ENCODE data around the gene MBLAC1. TPM values are rescaled to one million over a fixed set of nuclear protein-coding genes. Genes with fewer than 3 reads are reported as not detected.

The MBLAC1 gene
- total RNA-seq, 1 donor: 2.2 TPM

DNA sequence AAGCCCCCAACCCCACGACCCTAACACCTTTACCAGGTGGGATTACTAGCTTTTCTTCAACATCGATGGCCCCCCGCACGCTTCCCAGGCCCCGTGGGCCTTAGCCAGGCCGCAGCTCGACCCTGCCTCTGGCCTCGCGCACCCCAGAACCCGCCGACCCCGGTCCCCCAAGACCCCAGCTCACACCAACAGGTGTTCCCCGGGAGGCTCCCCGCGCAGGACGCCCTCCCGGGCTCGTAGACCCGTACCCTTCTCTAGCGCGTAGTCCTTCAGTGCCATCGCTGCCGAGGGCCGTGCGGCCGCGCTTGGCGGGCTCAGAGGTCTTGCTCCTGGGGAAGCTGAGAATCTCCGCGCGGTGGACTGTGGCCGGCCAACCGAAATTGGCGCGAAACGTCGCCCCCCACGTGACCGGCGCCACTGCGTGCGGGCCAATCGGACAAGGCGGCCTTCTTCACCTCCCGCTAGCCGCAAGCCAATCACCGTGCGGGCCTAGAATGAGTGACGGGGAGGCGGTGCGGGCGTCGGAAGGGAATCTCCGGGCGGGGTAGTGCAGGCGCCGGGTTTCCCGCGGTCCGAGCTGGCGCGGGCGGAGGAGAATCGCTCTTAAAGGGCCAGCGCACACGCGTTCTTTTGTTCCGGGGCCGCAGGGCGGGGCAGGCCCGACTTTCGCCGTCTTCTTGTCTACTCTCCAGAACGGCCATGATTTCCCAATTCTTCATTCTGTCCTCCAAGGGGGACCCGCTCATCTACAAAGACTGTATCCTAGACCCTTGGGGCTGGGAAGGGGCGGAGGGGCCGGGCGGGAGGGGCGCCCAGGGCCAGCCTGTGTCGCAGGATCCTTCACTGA is 25.5 kb upstream of the MBLAC1 start, which contains the start of the genes AP4M1 and MCM7:
TSS of gene AP4M1 (plus strand) at position 628 of the 847 bp plus-strand sequence. CDS start at position 700, 72 bp downstream.
TSS of gene MCM7 (minus strand) at position 382 of the 847 bp plus-strand sequence. CDS start at position 279, 103 bp downstream.
- Histone ChIP-seq H2AFZ (ENCODE audit: low read length) (peak within 1 kb of the TSS; percentile 74), H3K4me2 (ENCODE audit: insufficient read depth, low read length) (peak within 1 kb of the TSS; percentile 97), H3K79me2 (ENCODE audit: insufficient read depth, low read length) (peaks cover 42% of the 10 kb centered on the region), H3K9me3 (ENCODE audit: low read depth, low read length) (no peaks in the 10 kb centered on the region), H4K20me1 (ENCODE audit: insufficient read depth, low read length) (no peaks in the 10 kb centered on the region), H3K36me3 (ENCODE audit: insufficient read depth, low read length) (peaks cover 47% of the 10 kb centered on the region), H3K4me1 (ENCODE audit: insufficient read depth, low read length) (peaks cover 25% of the 10 kb centered on the region), H3K27me3 (ENCODE audit: insufficient read depth, low read length) (no peaks in the 10 kb centered on the region), H3K4me3 (ENCODE audit: insufficient read depth, low read length) (peak within 1 kb of the TSS; percentile 90), H3K27ac (ENCODE audit: low read depth, low read length) (peak within 1 kb of the TSS; percentile 76)
- DNase-seq (ENCODE audit: insufficient read length, low spot score, missing footprints): peak; percentile 100
- TF ChIP-seq, protein P1, sequence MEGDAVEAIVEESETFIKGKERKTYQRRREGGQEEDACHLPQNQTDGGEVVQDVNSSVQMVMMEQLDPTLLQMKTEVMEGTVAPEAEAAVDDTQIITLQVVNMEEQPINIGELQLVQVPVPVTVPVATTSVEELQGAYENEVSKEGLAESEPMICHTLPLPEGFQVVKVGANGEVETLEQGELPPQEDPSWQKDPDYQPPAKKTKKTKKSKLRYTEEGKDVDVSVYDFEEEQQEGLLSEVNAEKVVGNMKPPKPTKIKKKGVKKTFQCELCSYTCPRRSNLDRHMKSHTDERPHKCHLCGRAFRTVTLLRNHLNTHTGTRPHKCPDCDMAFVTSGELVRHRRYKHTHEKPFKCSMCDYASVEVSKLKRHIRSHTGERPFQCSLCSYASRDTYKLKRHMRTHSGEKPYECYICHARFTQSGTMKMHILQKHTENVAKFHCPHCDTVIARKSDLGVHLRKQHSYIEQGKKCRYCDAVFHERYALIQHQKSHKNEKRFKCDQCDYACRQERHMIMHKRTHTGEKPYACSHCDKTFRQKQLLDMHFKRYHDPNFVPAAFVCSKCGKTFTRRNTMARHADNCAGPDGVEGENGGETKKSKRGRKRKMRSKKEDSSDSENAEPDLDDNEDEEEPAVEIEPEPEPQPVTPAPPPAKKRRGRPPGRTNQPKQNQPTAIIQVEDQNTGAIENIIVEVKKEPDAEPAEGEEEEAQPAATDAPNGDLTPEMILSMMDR (IDR thresholded peaks at IDR 0.05; ENCODE audit: extremely low read depth, low read depth, low read length): no peak

DNA sequence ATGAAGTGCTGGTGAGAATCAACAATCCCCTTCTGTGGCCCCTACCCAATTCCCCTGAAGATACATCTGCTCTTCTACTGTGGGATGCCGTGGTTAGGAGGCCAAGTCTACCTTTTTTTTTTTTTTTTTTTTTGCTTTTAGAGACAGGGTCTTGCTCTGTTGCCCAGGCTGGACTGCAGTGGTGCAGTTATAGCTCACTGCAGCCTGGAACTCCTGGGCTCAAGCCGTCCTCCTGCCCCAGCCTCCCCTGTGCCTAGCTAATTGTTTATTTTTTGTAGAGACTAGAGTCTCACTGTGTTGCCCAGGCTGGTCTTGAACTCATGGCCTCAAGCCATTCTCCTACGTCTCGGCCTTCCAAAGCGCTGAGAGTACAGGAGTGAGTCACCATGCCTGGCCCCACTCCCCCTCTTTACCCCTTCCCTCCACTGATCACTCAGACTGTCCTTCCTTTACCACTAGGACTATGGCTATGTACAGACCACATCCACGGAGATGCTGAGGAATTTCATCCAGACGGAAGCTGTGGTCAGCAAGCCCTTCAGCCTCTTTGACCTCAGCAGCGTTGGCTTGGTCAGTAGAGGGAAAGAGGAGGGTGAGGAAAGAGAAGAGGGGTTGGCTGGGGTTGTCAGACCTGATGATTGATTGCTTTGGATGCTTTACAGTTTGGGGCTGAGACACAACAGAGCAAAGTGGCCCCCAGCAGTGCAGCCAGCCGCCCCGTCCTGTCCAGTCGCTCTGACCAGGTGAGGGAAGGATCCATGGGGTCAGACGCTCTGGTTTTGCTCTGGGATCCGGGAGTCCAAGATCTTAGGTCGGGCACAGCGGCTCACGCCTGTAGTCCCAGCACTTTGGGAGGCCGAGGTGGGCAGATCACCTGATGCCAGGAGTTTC is 23.6 kb upstream of the MBLAC1 start:
- peak; percentile 99 for DNase-seq (ENCODE audit: insufficient read length, low spot score, missing footprints)

DNA sequence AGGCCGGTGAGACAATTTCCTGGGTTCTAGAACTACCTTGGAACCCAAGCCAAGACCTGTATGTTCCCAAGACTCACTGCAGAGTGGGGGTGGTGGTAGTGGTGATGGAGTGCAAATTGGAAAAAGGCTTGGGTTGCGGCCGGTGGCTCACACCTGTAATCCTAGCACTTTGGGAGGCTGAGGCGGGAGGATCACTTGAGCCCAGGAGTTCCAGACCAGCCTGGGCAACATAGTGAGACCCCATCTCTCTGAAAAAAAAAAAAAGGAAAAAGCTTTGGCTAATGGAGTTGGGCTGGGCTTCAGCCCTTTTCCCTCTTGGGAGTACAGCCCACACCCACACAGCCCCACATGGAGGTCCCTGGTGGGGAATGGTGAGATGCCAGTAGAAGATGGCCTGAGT is 21.2 kb upstream of the MBLAC1 start:
- no peaks in the 10 kb centered on the region for H3K9me3 ChIP-seq (ENCODE audit: low read depth, low read length)
- TF ChIP-seq, protein P1 (IDR thresholded peaks at IDR 0.05; ENCODE audit: extremely low read depth, low read depth, low read length): no peak
- H3K27ac ChIP-seq (ENCODE audit: low read depth, low read length): no peak overlapping the region
- H3K36me3 ChIP-seq (ENCODE audit: insufficient read depth, low read length): peaks cover 48% of the 10 kb centered on the region
- peaks cover 7% of the 10 kb centered on the region for H3K79me2 ChIP-seq (ENCODE audit: insufficient read depth, low read length)
- H2AFZ ChIP-seq (ENCODE audit: low read length): no peak overlapping the region
- H3K4me1 ChIP-seq (ENCODE audit: insufficient read depth, low read length): peaks cover 16% of the 10 kb centered on the region
- H3K4me2 ChIP-seq (ENCODE audit: insufficient read depth, low read length): no peak overlapping the region
- H3K4me3 ChIP-seq (ENCODE audit: insufficient read depth, low read length): no peak overlapping the region
- no peak for DNase-seq (ENCODE audit: insufficient read length, low spot score, missing footprints)
- H3K27me3 ChIP-seq (ENCODE audit: insufficient read depth, low read length): no peaks in the 10 kb centered on the region
- no peaks in the 10 kb centered on the region for H4K20me1 ChIP-seq (ENCODE audit: insufficient read depth, low read length)

More for the DNA sequence above, 23.6 kb upstream of the MBLAC1 start:
- peaks cover 48% of the 10 kb centered on the region for H3K36me3 ChIP-seq (ENCODE audit: insufficient read depth, low read length)
- peak overlapping the region; percentile 90 for H3K4me3 ChIP-seq (ENCODE audit: insufficient read depth, low read length)
- no peaks in the 10 kb centered on the region for H3K9me3 ChIP-seq (ENCODE audit: low read depth, low read length)
- peaks cover 25% of the 10 kb centered on the region for H3K4me1 ChIP-seq (ENCODE audit: insufficient read depth, low read length)
- no peaks in the 10 kb centered on the region for H3K27me3 ChIP-seq (ENCODE audit: insufficient read depth, low read length)
- peaks cover 29% of the 10 kb centered on the region for H3K79me2 ChIP-seq (ENCODE audit: insufficient read depth, low read length)
- TF ChIP-seq, protein P1 (IDR thresholded peaks at IDR 0.05; ENCODE audit: extremely low read depth, low read depth, low read length): no peak
- no peaks in the 10 kb centered on the region for H4K20me1 ChIP-seq (ENCODE audit: insufficient read depth, low read length)
- no peak overlapping the region for H2AFZ ChIP-seq (ENCODE audit: low read length)
- H3K27ac ChIP-seq (ENCODE audit: low read depth, low read length): peak overlapping the region; percentile 72
- H3K4me2 ChIP-seq (ENCODE audit: insufficient read depth, low read length): peak overlapping the region; percentile 97

Measured in osteoblast (primary cell).